Measurements from ENCODE around the gene GLIS1.

GRCh38 chr1:53516181-53516580 lies 222.8 kb downstream of the GLIS1 start:
- TF ChIP-seq, protein P1, sequence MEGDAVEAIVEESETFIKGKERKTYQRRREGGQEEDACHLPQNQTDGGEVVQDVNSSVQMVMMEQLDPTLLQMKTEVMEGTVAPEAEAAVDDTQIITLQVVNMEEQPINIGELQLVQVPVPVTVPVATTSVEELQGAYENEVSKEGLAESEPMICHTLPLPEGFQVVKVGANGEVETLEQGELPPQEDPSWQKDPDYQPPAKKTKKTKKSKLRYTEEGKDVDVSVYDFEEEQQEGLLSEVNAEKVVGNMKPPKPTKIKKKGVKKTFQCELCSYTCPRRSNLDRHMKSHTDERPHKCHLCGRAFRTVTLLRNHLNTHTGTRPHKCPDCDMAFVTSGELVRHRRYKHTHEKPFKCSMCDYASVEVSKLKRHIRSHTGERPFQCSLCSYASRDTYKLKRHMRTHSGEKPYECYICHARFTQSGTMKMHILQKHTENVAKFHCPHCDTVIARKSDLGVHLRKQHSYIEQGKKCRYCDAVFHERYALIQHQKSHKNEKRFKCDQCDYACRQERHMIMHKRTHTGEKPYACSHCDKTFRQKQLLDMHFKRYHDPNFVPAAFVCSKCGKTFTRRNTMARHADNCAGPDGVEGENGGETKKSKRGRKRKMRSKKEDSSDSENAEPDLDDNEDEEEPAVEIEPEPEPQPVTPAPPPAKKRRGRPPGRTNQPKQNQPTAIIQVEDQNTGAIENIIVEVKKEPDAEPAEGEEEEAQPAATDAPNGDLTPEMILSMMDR (conservative IDR thresholded peaks at IDR 0.05), result no peak
- no peak for TF ChIP-seq ZFX (IDR thresholded peaks at IDR 0.05)
